Liver (tissue), 9 donors: ENCODE measurements around the gene CEACAM7. TPM values are rescaled to one million over a fixed set of nuclear protein-coding genes. Genes with fewer than 3 reads are reported as not detected.

Experiments used
- DNase-seq: peaks from one replicate; pipeline ENCODE4 v3.0.0-alpha.2; 2017; ENCODE audit warnings: low spot score
- H3K27ac ChIP-seq, 2 donors: one replicate each; pipeline ENCODE4 v1.7.0; 2013; ENCODE audit warnings: inconsistent platforms in 2 of 2, low read length in 2 of 2, control low read depth in 1 of 2, low read depth in 1 of 2, mild to moderate bottlenecking in 1 of 2
- H3K27me3 ChIP-seq, 4 donors: one replicate each; pipeline versions ENCODE4 v1.6.1 to v1.7.0; 2013; ENCODE audit warnings: low read length in 3 of 4, inconsistent platforms in 1 of 4, mild to moderate bottlenecking in 1 of 4, moderate library complexity in 1 of 4; ENCODE audit not compliant: control insufficient read depth in 4 of 4, insufficient read depth in 4 of 4
- H3K36me3 ChIP-seq, 4 donors: one replicate each; pipeline versions ENCODE4 v1.6.1 to v1.7.0; 2013; ENCODE audit warnings: low read length in 3 of 4, mild to moderate bottlenecking in 3 of 4, low read depth in 1 of 4, moderate library complexity in 1 of 4; ENCODE audit not compliant: control insufficient read depth in 4 of 4, insufficient read depth in 3 of 4
- H3K4me1 ChIP-seq, 4 donors: one replicate each; pipeline versions ENCODE4 v1.6.1 to v1.7.0; 2013; ENCODE audit warnings: low read length in 3 of 4, mild to moderate bottlenecking in 3 of 4, moderate library complexity in 1 of 4; ENCODE audit not compliant: control insufficient read depth in 4 of 4, insufficient read depth in 4 of 4
- H3K4me3 ChIP-seq, 3 donors: one replicate each; pipeline versions ENCODE4 v1.6.1 to v1.7.0; 2013; ENCODE audit warnings: low read length in 3 of 3, control low read depth in 1 of 3, low read depth in 1 of 3, mild to moderate bottlenecking in 1 of 3
- H3K9ac ChIP-seq, 2 donors: one replicate each; pipeline ENCODE4 v1.7.0; 2013; ENCODE audit warnings: low read length in 2 of 2, mild to moderate bottlenecking in 2 of 2, moderate library complexity in 2 of 2, control low read depth in 1 of 2, low read depth in 1 of 2
- H3K9me3 ChIP-seq, 4 donors: one replicate each; pipeline versions ENCODE4 v1.6.1 to v1.7.0; 2013; ENCODE audit warnings: low read length in 3 of 4; ENCODE audit not compliant: control insufficient read depth in 4 of 4
- CTCF ChIP-seq: fragments of 150-350 bp; IDR thresholded peaks from 2 replicates; pipeline ENCODE4 v1.5.1; 2017; ENCODE audit warnings: improper control_type of control experiment, low read depth, low read length; ENCODE audit not compliant: missing input control
- EGR1 ChIP-seq, 2 donors: IDR thresholded peaks; 2 replicates each; pipeline ENCODE4 v1.6.1; 2016 to 2018; ENCODE audit warnings: antibody characterized with exemption in 2 of 2, low read depth in 2 of 2
- HNF4A ChIP-seq, 2 donors: conservative IDR thresholded peaks; 2 replicates each; pipeline ENCODE4 v1.6.1; 2016; ENCODE audit warnings: antibody characterized with exemption in 2 of 2, mild to moderate bottlenecking in 2 of 2
- RAD21 ChIP-seq, 2 donors: IDR thresholded peaks; 2 replicates each; pipeline ENCODE4 v1.6.1; 2016; ENCODE audit warnings: antibody characterized with exemption in 2 of 2, mild to moderate bottlenecking in 2 of 2
- REST ChIP-seq: IDR thresholded peaks from 2 replicates; pipeline ENCODE4 v1.6.1; 2016; ENCODE audit warnings: antibody characterized with exemption, mild to moderate bottlenecking
- RXRA ChIP-seq, 2 donors: IDR thresholded peaks; 2 replicates each; pipeline ENCODE4 v1.6.1; 2017 to 2018; ENCODE audit warnings: antibody characterized with exemption in 2 of 2, mild to moderate bottlenecking in 1 of 2
- SP1 ChIP-seq: IDR thresholded peaks from 2 replicates; pipeline ENCODE4 v1.6.1; 2018; ENCODE audit warnings: antibody characterized with exemption, mild to moderate bottlenecking
- WGBS: extraction: QIAGEN DNeasy Blood & Tissue Kit; methylation state at CpG from one replicate; pipeline ENCODE4 v1.1.7; 2013; 5-methylcytosine and 5-hydroxymethylcytosine counted together
- polyA plus RNA-seq, 2 donors: library from polyadenylated mRNA; stranded (reverse) in 1 of 2; unstranded in 1 of 2; fragments of 200-250 nt in 1 of 2; fragments of >200 nt in 1 of 2; fragmentation: Nextera tagmentation in 1 of 2; extraction: Ambion mirVana in 1 of 2; gene quantifications; one replicate each; pipeline versions ENCODE4 v1.2.1 to v1.2.3, GENCODE V29; 2013 to 2015
- total RNA-seq, 2 donors: library from RNA; depleted of rRNA; stranded (reverse); fragments of >200 nt; gene quantifications; one replicate each; pipeline ENCODE4 v1.2.3, GENCODE V29; 2014
- donor health status: healthy.
- donor health status: healthy.
- donor health status: healthy.
- donor health status: healthy.
- donor health status: healthy.

CEACAM7 gene
- total and polyA plus RNA-seq, 4 donors = 0.03 TPM; not detected in 3

DNA sequence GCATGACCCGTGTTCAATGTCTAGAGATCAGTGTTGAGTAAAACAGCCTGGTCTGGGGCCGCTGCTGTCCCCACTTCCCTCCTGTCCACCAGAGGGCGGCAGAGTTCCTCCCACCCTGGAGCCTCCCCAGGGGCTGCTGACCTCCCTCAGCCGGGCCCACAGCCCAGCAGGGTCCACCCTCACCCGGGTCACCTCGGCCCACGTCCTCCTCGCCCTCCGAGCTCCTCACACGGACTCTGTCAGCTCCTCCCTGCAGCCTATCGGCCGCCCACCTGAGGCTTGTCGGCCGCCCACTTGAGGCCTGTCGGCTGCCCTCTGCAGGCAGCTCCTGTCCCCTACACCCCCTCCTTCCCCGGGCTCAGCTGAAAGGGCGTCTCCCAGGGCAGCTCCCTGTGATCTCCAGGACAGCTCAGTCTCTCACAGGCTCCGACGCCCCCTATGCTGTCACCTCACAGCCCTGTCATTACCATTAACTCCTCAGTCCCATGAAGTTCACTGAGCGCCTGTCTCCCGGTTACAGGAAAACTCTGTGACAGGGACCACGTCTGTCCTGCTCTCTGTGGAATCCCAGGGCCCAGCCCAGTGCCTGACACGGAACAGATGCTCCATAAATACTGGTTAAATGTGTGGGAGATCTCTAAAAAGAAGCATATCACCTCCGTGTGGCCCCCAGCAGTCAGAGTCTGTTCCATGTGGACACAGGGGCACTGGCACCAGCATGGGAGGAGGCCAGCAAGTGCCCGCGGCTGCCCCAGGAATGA lies 18.9 kb upstream of the CEACAM7 start:
- H3K9me3 ChIP-seq = no peaks in the 10 kb centered on the region
- H3K4me3 ChIP-seq = peak overlapping the region in 2 of 3 donors; percentile 22 to 48
- peak; percentile 60 for DNase-seq
- 15% methylated on average over 26 of the region's 26 CpGs for WGBS
- TF ChIP-seq HNF4A (conservative IDR thresholded peaks at IDR 0.05) (peak in 1 of 2 donors; percentile 37), SP1 (no peak), CTCF (peak; percentile 54), REST (no peak), RXRA (IDR thresholded peaks at IDR 0.05) (peak in 1 of 2 donors; percentile 30), RAD21 (IDR thresholded peaks at IDR 0.05) (peak; percentile 58 to 73)
- no peaks in the 10 kb centered on the region for H3K4me1 ChIP-seq
- no peaks in the 10 kb centered on the region for H3K36me3 ChIP-seq
- H3K9ac ChIP-seq = no peak overlapping the region
- no peak overlapping the region for H3K27ac ChIP-seq
- H3K27me3 ChIP-seq = peaks cover 0 to 5% (median 2%) of the 10 kb centered on the region in 4 donors

DNA sequence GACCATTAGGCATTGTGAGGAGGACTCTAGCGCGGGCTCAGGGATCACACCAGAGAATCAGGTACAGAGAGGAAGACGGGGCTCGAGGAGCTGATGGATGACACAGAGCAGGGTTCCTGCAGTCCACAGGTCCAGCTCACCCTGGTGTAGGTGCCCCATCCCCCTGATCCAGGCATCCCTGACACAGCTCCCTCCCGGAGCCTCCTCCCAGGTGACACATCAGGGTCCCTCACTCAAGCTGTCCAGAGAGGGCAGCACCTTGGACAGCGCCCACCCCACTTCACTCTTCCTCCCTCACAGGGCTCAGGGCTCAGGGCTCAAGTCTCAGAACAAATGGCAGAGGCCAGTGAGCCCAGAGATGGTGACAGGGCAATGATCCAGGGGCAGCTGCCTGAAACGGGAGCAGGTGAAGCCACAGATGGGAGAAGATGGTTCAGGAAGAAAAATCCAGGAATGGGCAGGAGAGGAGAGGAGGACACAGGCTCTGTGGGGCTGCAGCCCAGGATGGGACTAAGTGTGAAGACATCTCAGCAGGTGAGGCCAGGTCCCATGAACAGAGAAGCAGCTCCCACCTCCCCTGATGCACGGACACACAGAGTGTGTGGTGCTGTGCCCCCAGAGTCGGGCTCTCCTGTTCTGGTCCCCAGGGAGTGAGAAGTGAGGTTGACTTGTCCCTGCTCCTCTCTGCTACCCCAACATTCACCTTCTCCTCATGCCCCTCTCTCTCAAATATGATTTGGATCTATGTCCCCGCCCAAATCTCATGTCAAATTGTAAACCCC lies 17.5 kb upstream of the CEACAM7 start:
- Histone ChIP-seq H3K9me3 (no peaks in the 10 kb centered on the region), H3K9ac (no peak overlapping the region), H3K4me3 (no peak overlapping the region), H3K4me1 (no peaks in the 10 kb centered on the region), H3K36me3 (no peaks in the 10 kb centered on the region), H3K27ac (no peak overlapping the region), H3K27me3 (peaks cover 0 to 5% (median 2%) of the 10 kb centered on the region in 4 donors)
- 37% methylated on average over 10 of the region's 10 CpGs for WGBS
- TF ChIP-seq REST (peak; percentile 97), EGR1 (IDR thresholded peaks at IDR 0.05; ENCODE audit: low read depth in 2 of 2) (no peak)
- peak; percentile 41 for DNase-seq
